GM23338 (cell line): ENCODE measurements around the gene TSPYL2. TPM values are rescaled to one million over a fixed set of nuclear protein-coding genes. Genes with fewer than 3 reads are reported as not detected.

Experiments used
- ATAC-seq: fragments of 200-7000 bp; cut with Tn5 transposase; 3 replicates; pipeline ENCODE4 v1.9.1; 2020
- DNase-seq: peaks from one replicate; pipeline ENCODE4 v3.0.0-alpha.2; 2015; ENCODE audit warnings: low spot score
- H2AFZ ChIP-seq: fragments of 200-600 bp; sonication (generic); 2 replicates; pipeline ENCODE4 v1.8.0; 2016; ENCODE audit warnings: antibody characterized with exemption, mild to moderate bottlenecking, moderate library complexity
- H3F3A ChIP-seq: fragments of 200-600 bp; sonication (generic); replicated peaks from 2 replicates; pipeline ENCODE4 v1.8.0; 2017; ENCODE audit warnings: antibody characterized with exemption, mixed run types, low read depth
- H3K27ac ChIP-seq: fragments of 200-600 bp; sonication (generic); 2 replicates; pipeline ENCODE4 v1.6.1; 2016; ENCODE audit warnings: low read depth
- H3K27me3 ChIP-seq: fragments of 200-600 bp; sonication (generic); 2 replicates; pipeline ENCODE4 v1.8.0; 2016; ENCODE audit warnings: mild to moderate bottlenecking, mixed run types, moderate library complexity; ENCODE audit not compliant: insufficient read depth
- H3K36me3 ChIP-seq: fragments of 200-600 bp; sonication (generic); 2 replicates; pipeline ENCODE4 v1.8.0; 2016; ENCODE audit warnings: mild to moderate bottlenecking; ENCODE audit not compliant: insufficient read depth
- H3K4me1 ChIP-seq: fragments of 200-600 bp; sonication (generic); 2 replicates; pipeline ENCODE4 v1.8.0; 2016; ENCODE audit warnings: mild to moderate bottlenecking, moderate library complexity; ENCODE audit not compliant: insufficient read depth
- H3K4me2 ChIP-seq: fragments of 200-600 bp; sonication (generic); 2 replicates; pipeline ENCODE4 v1.7.1; 2017; ENCODE audit warnings: mixed run types
- H3K4me3 ChIP-seq: fragments of 200-600 bp; sonication (generic); 2 replicates; pipeline ENCODE4 v1.6.1; 2016; ENCODE audit warnings: mixed run types
- H3K79me2 ChIP-seq: fragments of 200-600 bp; sonication (generic); replicated peaks from 2 replicates; pipeline ENCODE4 v1.8.0; 2017; ENCODE audit warnings: mild to moderate bottlenecking; ENCODE audit not compliant: insufficient read depth
- H3K9me2 ChIP-seq: fragments of 200-600 bp; sonication (generic); 2 replicates; pipeline ENCODE4 v1.8.0; 2017; ENCODE audit not compliant: insufficient read depth
- H4K20me1 ChIP-seq: fragments of 200-600 bp; sonication (generic); replicated peaks from 2 replicates; pipeline ENCODE4 v1.8.0; 2017; ENCODE audit warnings: mild to moderate bottlenecking; ENCODE audit not compliant: insufficient read depth
- H3K27ac Mint-ChIP-seq: 2 replicates; pipeline ENCODE4 v1.8.0; 2020; ENCODE audit warnings: inconsistent platforms, mild to moderate bottlenecking, moderate library complexity, mixed read lengths
- H3K27me3 Mint-ChIP-seq: 3 replicates; pipeline ENCODE4 v1.8.0; 2022; ENCODE audit warnings: low read depth, mild to moderate bottlenecking, moderate library complexity, mixed read lengths, inconsistent platforms; ENCODE audit not compliant: insufficient read depth, poor library complexity
- H3K36me3 Mint-ChIP-seq: 3 replicates; pipeline ENCODE4 v1.8.0; 2021; ENCODE audit warnings: low read depth, mild to moderate bottlenecking, inconsistent platforms, moderate library complexity, mixed read lengths
- H3K4me1 Mint-ChIP-seq: 3 replicates; pipeline ENCODE4 v1.8.0; 2020; ENCODE audit warnings: mild to moderate bottlenecking, inconsistent platforms, mixed read lengths
- H3K4me3 Mint-ChIP-seq: 3 replicates; pipeline ENCODE4 v1.8.0; 2021; ENCODE audit warnings: moderate library complexity, mild to moderate bottlenecking, inconsistent platforms, mixed read lengths
- H3K9me3 Mint-ChIP-seq: 3 replicates; pipeline ENCODE4 v1.8.0; 2020; ENCODE audit warnings: moderate library complexity, mild to moderate bottlenecking, inconsistent platforms, mixed read lengths
- CREB1 ChIP-seq: fragments of 250-450 bp; sonication (Bioruptor Pico); IDR thresholded peaks from 2 replicates; pipeline ENCODE4 v1.5.0; 2020; ENCODE audit warnings: low read depth, mild to moderate bottlenecking, moderate library complexity
- CTCF ChIP-seq, 2 experiments: fragments of 200-600 bp in 1 of 2; sonication (generic) in 1 of 2; conservative IDR thresholded peaks; 2 replicates each; pipeline versions ENCODE4 v1.5.1 to v1.6.1; 2016 to 2017; ENCODE audit warnings: antibody characterized with exemption in 2 of 2, low read depth in 2 of 2, mild to moderate bottlenecking in 2 of 2, moderate library complexity in 1 of 2
- ETS1 ChIP-seq: IDR thresholded peaks from 2 replicates; pipeline ENCODE4 v1.6.1; 2016; ENCODE audit warnings: antibody characterized with exemption
- EZH2phosphoT487 ChIP-seq: fragments of 200-600 bp; sonication (generic); IDR thresholded peaks from one replicate; pipeline ENCODE4 v1.8.1; 2018; ENCODE audit warnings: antibody characterized with exemption; ENCODE audit not compliant: unreplicated experiment
- JUNB ChIP-seq: IDR thresholded peaks from one replicate; pipeline ENCODE4 v1.6.1; 2016; ENCODE audit warnings: antibody characterized with exemption; ENCODE audit not compliant: unreplicated experiment
- NANOG ChIP-seq: IDR thresholded peaks from 2 replicates; pipeline ENCODE4 v1.6.1; 2016; ENCODE audit warnings: antibody characterized with exemption, borderline replicate concordance
- REST ChIP-seq: IDR thresholded peaks from one replicate; pipeline ENCODE4 v1.6.1; 2018; ENCODE audit warnings: antibody characterized with exemption; ENCODE audit not compliant: unreplicated experiment
- STAT1 ChIP-seq: IDR thresholded peaks from one replicate; pipeline ENCODE4 v1.6.1; 2016; ENCODE audit warnings: antibody characterized with exemption; ENCODE audit not compliant: unreplicated experiment
- ZNF114 ChIP-seq: fragments of 250-450 bp; sonication (Bioruptor Pico); IDR thresholded peaks from 2 replicates; pipeline ENCODE4 v1.5.0; 2020; ENCODE audit warnings: mild to moderate bottlenecking, moderate library complexity
- ZNF331 ChIP-seq: fragments of 250-450 bp; sonication (Bioruptor Pico); IDR thresholded peaks from 2 replicates; pipeline ENCODE4 v1.5.0; 2020; ENCODE audit warnings: low read depth, mild to moderate bottlenecking, moderate library complexity
- polyA plus RNA-seq: library from polyadenylated mRNA; unstranded; fragments of >200 nt; fragmentation: Nextera tagmentation; extraction: Ambion mirVana; gene quantifications from 2 replicates; pipeline ENCODE4 v1.2.1, GENCODE V29; 2016
- total RNA-seq: library from RNA; depleted of rRNA; stranded (reverse); fragments of >200 nt; shearing (Covaris generic); gene quantifications from 2 replicates; pipeline ENCODE4 v1.2.3, GENCODE V29; 2014

TSPYL2 gene
- total and polyA plus RNA-seq, 2 experiments from 2014 or later = 13.4 TPM

GRCh38 chrX:53125506-53125905, 43.3 kb downstream of the TSPYL2 start:
- Mint-ChIP-seq H3K4me1 (no peaks in the 10 kb centered on the region), H3K9me3 (peaks cover 4% of the 10 kb centered on the region; the same call in 2 of the 3 replicates), H3K36me3 (peaks cover 6% of the 10 kb centered on the region; the same call in 1 of the 3 replicates), H3K27me3 (peaks cover 5% of the 10 kb centered on the region), H3K27ac (no peak overlapping the region), H3K4me3 (no peak overlapping the region)
- ATAC-seq (no peak), DNase-seq (no peak)
- Histone ChIP-seq H3F3A (no peaks in the 10 kb centered on the region), H3K4me3 (no peak overlapping the region), H3K27ac (no peak overlapping the region), H3K36me3 (no peaks in the 10 kb centered on the region), H3K4me1 (no peaks in the 10 kb centered on the region), H3K9me2 (no peaks in the 10 kb centered on the region), H3K27me3 (no peaks in the 10 kb centered on the region), H3K79me2 (no peaks in the 10 kb centered on the region), H3K4me2 (no peak overlapping the region), H4K20me1 (no peaks in the 10 kb centered on the region), H2AFZ (no peak overlapping the region)
- no peak for TF ChIP-seq ETS1
- no peak for TF ChIP-seq REST
- no peak for TF ChIP-seq NANOG
- no peak for TF ChIP-seq STAT1
- TF ChIP-seq ZNF331 (CRISPR knock-in tag) = no peak
- no peak for TF ChIP-seq CTCF (conservative IDR thresholded peaks at IDR 0.05; ENCODE audit: low read depth in 2 of 2)
- TF ChIP-seq ZNF114 (CRISPR knock-in tag) = no peak
- TF ChIP-seq JUNB = no peak
- no peak for TF ChIP-seq CREB1 (CRISPR knock-in tag)

- no peaks in the 10 kb centered on the region for H3K4me1 ChIP-seq
- no peak overlapping the region for H2AFZ ChIP-seq
- Mint-ChIP-seq H3K27me3 (peaks cover 5% of the 10 kb centered on the region), H3K27ac (no peak overlapping the region; the same call in 1 of the 2 replicates), H3K4me1 (no peaks in the 10 kb centered on the region), H3K9me3 (peaks cover 4% of the 10 kb centered on the region; the same call in 2 of the 3 replicates), H3K4me3 (no peak overlapping the region), H3K36me3 (peaks cover 6% of the 10 kb centered on the region; the same call in 1 of the 3 replicates)
- H3K79me2 ChIP-seq = no peaks in the 10 kb centered on the region
- ATAC-seq (no peak), DNase-seq (no peak)
- H3K4me3 ChIP-seq = no peak overlapping the region
- H3K27ac ChIP-seq = no peak overlapping the region
- no peaks in the 10 kb centered on the region for H4K20me1 ChIP-seq
- H3K27me3 ChIP-seq = no peaks in the 10 kb centered on the region
- no peaks in the 10 kb centered on the region for H3F3A ChIP-seq
- no peaks in the 10 kb centered on the region for H3K9me2 ChIP-seq
- no peaks in the 10 kb centered on the region for H3K36me3 ChIP-seq
- no peak overlapping the region for H3K4me2 ChIP-seq
- TF ChIP-seq CREB1 (CRISPR knock-in tag) (no peak), EZH2phosphoT487 (no peak), ZNF331 (CRISPR knock-in tag) (no peak), ETS1 (no peak)
These were observed 44.2 kb downstream of the TSPYL2 start for GRCh38 chrX:53126377-53126776.
